A549 (cell line): ENCODE measurements around the gene WWP2. TPM values are rescaled to one million over a fixed set of nuclear protein-coding genes. Genes with fewer than 3 reads are reported as not detected.

Source experiments
- ATAC-seq, 2 experiments: fragments of 200-7000 bp in 1 of 2; fragments of >200 bp in 1 of 2; cut with Nextera tagmentation in 1 of 2; cut with Tn5 transposase in 1 of 2; 3 replicates each; pipeline versions ENCODE4 v1.8.0 to v1.9.1; 2018 to 2020; ENCODE audit warnings: mild to moderate bottlenecking in 1 of 2, moderate library complexity in 1 of 2
- CTCF ChIA-PET: fragments of 300-600 bp; sonication (Branson Sonifier 250); formaldehyde crosslinking; extraction: SDS; loops from one replicate; lab custom pipeline; 2021; ENCODE audit warnings: antibody characterized with exemption, inconsistent platforms; lab: Yijun Ruan, JAX
- POLR2A ChIA-PET: fragments of 350-600 bp; formaldehyde crosslinking; extraction: SDS; loops from one replicate; lab custom pipeline; 2021; ENCODE audit warnings: antibody characterized with exemption, inconsistent platforms; lab: Yijun Ruan, JAX
- DNase-seq, 2 experiments: peaks; one replicate each; pipeline versions ENCODE4 v3.0.0 to v3.0.0-alpha.2; 2011 to 2016; ENCODE audit warnings: low read depth in 1 of 2, low spot score in 1 of 2
- FAIRE-seq: peaks from 2 replicates; lab custom pipeline; 2011; peaks lifted over from hg19 to GRCh38; lab: Jason Lieb, UNC
- H3K27ac ChIP-seq, 2 experiments: fragments of >200 bp; sonication (Bioruptor Twin); formaldehyde crosslinking; 3 replicates each; pipeline ENCODE4 v1.5.1; 2016 to 2017
- H3K4me1 ChIP-seq: fragments of >200 bp; sonication (Bioruptor Twin); formaldehyde crosslinking; 3 replicates; pipeline ENCODE4 v1.6.1; 2016
- H3K4me2 ChIP-seq: fragments of >200 bp; sonication (Bioruptor Twin); formaldehyde crosslinking; 3 replicates; pipeline ENCODE4 v1.6.1; 2016
- H3K4me3 ChIP-seq: fragments of >200 bp; sonication (Bioruptor Twin); formaldehyde crosslinking; 3 replicates; pipeline ENCODE4 v1.5.1; 2016
- H3K9me3 ChIP-seq: fragments of >200 bp; sonication (Bioruptor Twin); formaldehyde crosslinking; 3 replicates; pipeline ENCODE4 v1.6.1; 2016
- CBX2 ChIP-seq: fragments of 200-600 bp; sonication (generic); IDR thresholded peaks from 2 replicates; pipeline ENCODE4 v1.6.1; 2016; ENCODE audit warnings: low read depth, mild to moderate bottlenecking, borderline replicate concordance
- CHD2 ChIP-seq: fragments of 150-350 bp; IDR thresholded peaks from 2 replicates; pipeline ENCODE4 v1.6.1; 2014; ENCODE audit warnings: low read length; ENCODE audit not compliant: partially characterized antibody
- ELK1 ChIP-seq: fragments of 150-350 bp; IDR thresholded peaks from 2 replicates; pipeline ENCODE4 v1.6.1; 2014; ENCODE audit warnings: low read depth, mild to moderate bottlenecking, low read length
- HOXA7 ChIP-seq: fragments of 250-450 bp; sonication (Bioruptor Pico); IDR thresholded peaks from 2 replicates; pipeline ENCODE4 v1.5.0; 2020; ENCODE audit warnings: mild to moderate bottlenecking, moderate library complexity
- MAFK ChIP-seq: fragments of 450-650 bp; IDR thresholded peaks from 2 replicates; pipeline ENCODE4 v1.6.1; 2014; ENCODE audit not compliant: partially characterized antibody
- MYC ChIP-seq: IDR thresholded peaks from 2 replicates; pipeline ENCODE4 v1.6.1; 2012; ENCODE audit warnings: mild to moderate bottlenecking, inconsistent platforms, low read length, improper control_type of control experiment, borderline replicate concordance
- NFE2L2 ChIP-seq: fragments of 150-350 bp; conservative IDR thresholded peaks from 2 replicates; pipeline ENCODE4 v1.6.1; 2014; ENCODE audit warnings: low read length
- PHF8 ChIP-seq: fragments of 200-600 bp; sonication (generic); IDR thresholded peaks from 2 replicates; pipeline ENCODE4 v1.6.1; 2016; ENCODE audit warnings: low read depth, mild to moderate bottlenecking, antibody characterized with exemption, moderate library complexity, borderline replicate concordance
- POLR2A ChIP-seq: IDR thresholded peaks from 2 replicates; pipeline ENCODE4 v1.6.1; 2012; ENCODE audit warnings: mild to moderate bottlenecking, low read length
- RCOR1 ChIP-seq: fragments of 150-350 bp; IDR thresholded peaks from 2 replicates; pipeline ENCODE4 v1.6.1; 2014; ENCODE audit warnings: antibody characterized with exemption, low read length, low read depth
- TFCP2L1 ChIP-seq: fragments of 250-450 bp; sonication (Bioruptor Pico); IDR thresholded peaks from 2 replicates; pipeline ENCODE4 v1.5.0; 2021; ENCODE audit warnings: mild to moderate bottlenecking
- USF2 ChIP-seq: fragments of 450-650 bp; IDR thresholded peaks from 2 replicates; pipeline ENCODE4 v1.6.1; 2014; ENCODE audit warnings: antibody characterized with exemption
- ZSCAN20 ChIP-seq: fragments of 250-450 bp; sonication (Bioruptor Pico); IDR thresholded peaks from 2 replicates; pipeline ENCODE4 v1.8.0; 2022; ENCODE audit warnings: mild to moderate bottlenecking, moderate library complexity
- WGBS: methylation state at CpG from one replicate; pipeline ENCODE4 v1.1.6; 2017; ENCODE audit errors: missing lambda C conversion rate; 5-methylcytosine and 5-hydroxymethylcytosine counted together
- polyA plus RNA-seq, 4 experiments: library from polyadenylated mRNA; depleted of rRNA in 3 of 4; stranded (reverse); fragments of >200 nt; fragmentation: RNase III in 1 of 4; extraction: RNeasy Plus Mini Kit Qiagen cat#74134 plus additional on column Dnase treatment in 1 of 4; gene quantifications; 2 replicates in 3 of 4; 3 replicates in 1 of 4; pipeline ENCODE4 v1.2.3, GENCODE V29; 2011 to 2017
- TF ChIP-seq, protein P1 (sequence below): fragments of >200 bp; sonication (Bioruptor Twin); formaldehyde crosslinking; IDR thresholded peaks from 2 replicates; pipeline ENCODE4 v1.6.1; 2016
- TF ChIP-seq, protein P2 (sequence below): fragments of >200 bp; sonication (Bioruptor Twin); formaldehyde crosslinking; IDR thresholded peaks from 3 replicates; pipeline ENCODE4 v1.6.1; 2016
- TF ChIP-seq, protein P3 (sequence below): IDR thresholded peaks from 2 replicates; pipeline ENCODE4 v1.6.1; 2012

WWP2 gene
- polyA plus RNA-seq, 2 of the 4 experiments (the other 2 are of a cell fraction): 16.1 to 16.2 TPM

DNA sequence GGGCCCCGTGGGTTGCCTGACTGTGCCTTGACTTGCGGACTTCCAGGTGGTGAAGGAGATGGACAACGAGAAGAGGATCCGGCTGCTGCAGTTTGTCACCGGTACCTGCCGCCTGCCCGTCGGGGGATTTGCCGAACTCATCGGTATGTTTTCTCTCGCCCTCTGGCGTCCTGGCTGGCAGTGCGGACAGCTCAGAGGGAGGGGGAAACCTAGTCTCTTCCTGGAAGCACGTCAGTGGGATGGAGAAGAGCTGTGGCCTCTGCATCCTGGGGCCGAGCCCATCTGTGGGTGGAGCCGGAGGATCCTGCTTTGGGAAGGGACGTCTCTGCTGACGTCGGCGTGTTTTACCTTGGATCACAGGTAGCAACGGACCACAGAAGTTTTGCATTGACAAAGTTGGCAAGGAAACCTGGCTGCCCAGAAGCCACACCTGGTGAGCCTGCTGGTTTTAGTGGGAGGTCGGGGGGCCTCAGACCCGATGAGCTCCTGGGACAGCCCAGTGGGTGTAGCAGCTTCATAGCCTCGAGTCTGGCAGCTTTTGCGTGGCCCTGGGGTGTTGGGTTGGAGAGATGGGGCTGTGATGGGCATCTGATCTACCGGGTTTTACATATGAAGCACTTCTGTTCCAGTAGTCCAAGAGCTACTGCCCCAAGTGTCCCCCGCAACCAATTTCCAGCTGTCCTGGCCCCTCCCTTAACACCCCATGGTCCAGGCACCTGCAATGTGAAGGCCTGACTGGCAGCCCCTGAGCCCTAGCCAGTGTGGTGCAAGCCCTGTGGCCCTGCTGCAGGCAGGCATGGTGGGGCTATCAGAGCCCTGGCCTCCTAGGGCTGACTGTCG is 177.1 kb downstream of the WWP2 start:
- CTCF ChIA-PET: interaction anchor here (0.5 to 17.7 kb wide), 4 partner anchors 10 to 184 kb away, joined by 3 to 288 read pairs (median 29); partner anchors contain the start of gene NOB1
- no peak for ATAC-seq

GRCh38 chr16:69939821-69940585 is 177.9 kb downstream of the WWP2 start:
- Histone ChIP-seq H3K9me3 (no peaks in the 10 kb centered on the region), H3K27ac (no peak overlapping the region), H3K4me3 (no peak overlapping the region), H3K4me1 (no peaks in the 10 kb centered on the region), H3K4me2 (no peak overlapping the region)
- POLR2A ChIA-PET: no interaction called here
- 92% methylated on average over 18 of the region's 26 CpGs for WGBS
- FAIRE-seq (no peak), DNase-seq (no peak), ATAC-seq (no peak)
- TF ChIP-seq POLR2A: no peak
- CTCF ChIA-PET: interaction anchor here (1.1 to 17.7 kb wide), 3 partner anchors 10 to 185 kb away, joined by 3 to 288 read pairs (median 55); partner anchors contain the start of gene NOB1

More for the DNA sequence above, 177.1 kb downstream of the WWP2 start:
- H3K4me2 ChIP-seq: no peak overlapping the region
- no peaks in the 10 kb centered on the region for H3K9me3 ChIP-seq
- 89% methylated on average over 26 of the region's 28 CpGs for WGBS
- no peaks in the 10 kb centered on the region for H3K4me1 ChIP-seq
- no peak overlapping the region for H3K4me3 ChIP-seq
- TF ChIP-seq MAFK: peak; percentile 70
- TF ChIP-seq TFCP2L1 (CRISPR knock-in tag): no peak
- TF ChIP-seq ELK1: no peak
- POLR2A ChIA-PET: no interaction called here
- DNase-seq (no peak), FAIRE-seq (no peak)
- H3K27ac ChIP-seq: no peak overlapping the region

GRCh38 chr16:69940676-69941075 is 178.5 kb downstream of the WWP2 start:
- no peak for FAIRE-seq
- WGBS: 91% methylated on average over 6 of the region's 13 CpGs
- Histone ChIP-seq H3K4me1 (no peaks in the 10 kb centered on the region), H3K9me3 (no peaks in the 10 kb centered on the region), H3K4me3 (no peak overlapping the region)
- CTCF ChIA-PET: interaction anchor here (6.5 to 17.7 kb wide), 2 partner anchors 11 to 142 kb away, joined by 55 to 288 read pairs; no protein-coding TSS in a partner anchor
- DNase-seq: no peak
- TF ChIP-seq ZSCAN20: no peak
- TF ChIP-seq, protein P1, sequence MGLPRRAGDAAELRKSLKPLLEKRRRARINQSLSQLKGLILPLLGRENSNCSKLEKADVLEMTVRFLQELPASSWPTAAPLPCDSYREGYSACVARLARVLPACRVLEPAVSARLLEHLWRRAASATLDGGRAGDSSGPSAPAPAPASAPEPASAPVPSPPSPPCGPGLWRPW: no peak
- no peak for TF ChIP-seq PHF8
- no peak for TF ChIP-seq CHD2
- TF ChIP-seq HOXA7 (CRISPR knock-in tag): no peak
- TF ChIP-seq RCOR1: no peak
- TF ChIP-seq, protein P2, sequence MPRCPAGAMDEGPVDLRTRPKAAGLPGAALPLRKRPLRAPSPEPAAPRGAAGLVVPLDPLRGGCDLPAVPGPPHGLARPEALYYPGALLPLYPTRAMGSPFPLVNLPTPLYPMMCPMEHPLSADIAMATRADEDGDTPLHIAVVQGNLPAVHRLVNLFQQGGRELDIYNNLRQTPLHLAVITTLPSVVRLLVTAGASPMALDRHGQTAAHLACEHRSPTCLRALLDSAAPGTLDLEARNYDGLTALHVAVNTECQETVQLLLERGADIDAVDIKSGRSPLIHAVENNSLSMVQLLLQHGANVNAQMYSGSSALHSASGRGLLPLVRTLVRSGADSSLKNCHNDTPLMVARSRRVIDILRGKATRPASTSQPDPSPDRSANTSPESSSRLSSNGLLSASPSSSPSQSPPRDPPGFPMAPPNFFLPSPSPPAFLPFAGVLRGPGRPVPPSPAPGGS: no peak
- TF ChIP-seq TFCP2L1 (CRISPR knock-in tag): no peak
- TF ChIP-seq MYC: no peak
- no peak for TF ChIP-seq NFE2L2
- TF ChIP-seq, protein P3, sequence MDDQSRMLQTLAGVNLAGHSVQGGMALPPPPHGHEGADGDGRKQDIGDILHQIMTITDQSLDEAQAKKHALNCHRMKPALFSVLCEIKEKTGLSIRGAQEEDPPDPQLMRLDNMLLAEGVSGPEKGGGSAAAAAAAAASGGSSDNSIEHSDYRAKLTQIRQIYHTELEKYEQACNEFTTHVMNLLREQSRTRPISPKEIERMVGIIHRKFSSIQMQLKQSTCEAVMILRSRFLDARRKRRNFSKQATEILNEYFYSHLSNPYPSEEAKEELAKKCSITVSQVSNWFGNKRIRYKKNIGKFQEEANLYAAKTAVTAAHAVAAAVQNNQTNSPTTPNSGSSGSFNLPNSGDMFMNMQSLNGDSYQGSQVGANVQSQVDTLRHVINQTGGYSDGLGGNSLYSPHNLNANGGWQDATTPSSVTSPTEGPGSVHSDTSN: no peak
- no peak for TF ChIP-seq USF2
- no peak for TF ChIP-seq CBX2
- TF ChIP-seq, all 56 proteins: peak for 0
- no peak overlapping the region for H3K4me2 ChIP-seq
- POLR2A ChIA-PET: no interaction called here
- H3K27ac ChIP-seq: no peak overlapping the region
- no peak for ATAC-seq
